Inflammatory macrophage treated with lipopolysaccharide for 4 hours (primary cell): Measurements from ENCODE around the gene PZP.

ENCODE experiments used
- DNase-seq: peaks from one replicate; pipeline ENCODE4 v3.0.0-alpha.2; 2020

The PZP gene

DNA sequence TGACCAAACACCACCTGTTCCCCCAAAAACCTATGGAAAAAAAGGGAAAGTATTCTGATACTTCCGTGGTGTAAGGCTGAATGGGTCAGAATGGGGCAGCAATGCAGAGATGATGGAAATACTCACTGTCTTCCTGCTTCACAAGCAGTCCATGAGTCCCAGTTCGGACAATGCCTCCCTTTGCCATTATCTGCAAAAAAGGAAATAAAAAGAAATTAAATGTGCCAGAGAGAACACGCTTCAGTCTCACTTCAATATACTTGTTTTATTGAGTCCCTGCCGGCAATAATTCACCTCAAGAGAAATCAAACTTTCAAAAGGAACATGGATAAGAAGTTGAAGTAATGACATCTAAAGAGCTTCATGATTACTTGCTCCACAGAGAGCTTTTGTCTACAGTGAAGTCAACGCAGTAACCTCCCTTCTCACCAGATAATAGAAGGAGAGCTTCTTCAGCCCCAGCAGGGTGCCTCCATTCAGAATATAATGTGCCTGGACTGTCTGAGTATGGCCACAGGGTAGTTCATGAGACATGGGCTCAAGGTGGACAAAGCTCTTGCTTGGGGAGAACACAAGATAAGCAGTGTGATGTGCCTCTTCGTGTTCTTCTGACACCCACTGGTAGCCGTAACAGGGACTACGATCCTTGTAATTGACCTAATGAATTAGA is 107.0 kb downstream of the PZP start:
- no peak for DNase-seq

DNA sequence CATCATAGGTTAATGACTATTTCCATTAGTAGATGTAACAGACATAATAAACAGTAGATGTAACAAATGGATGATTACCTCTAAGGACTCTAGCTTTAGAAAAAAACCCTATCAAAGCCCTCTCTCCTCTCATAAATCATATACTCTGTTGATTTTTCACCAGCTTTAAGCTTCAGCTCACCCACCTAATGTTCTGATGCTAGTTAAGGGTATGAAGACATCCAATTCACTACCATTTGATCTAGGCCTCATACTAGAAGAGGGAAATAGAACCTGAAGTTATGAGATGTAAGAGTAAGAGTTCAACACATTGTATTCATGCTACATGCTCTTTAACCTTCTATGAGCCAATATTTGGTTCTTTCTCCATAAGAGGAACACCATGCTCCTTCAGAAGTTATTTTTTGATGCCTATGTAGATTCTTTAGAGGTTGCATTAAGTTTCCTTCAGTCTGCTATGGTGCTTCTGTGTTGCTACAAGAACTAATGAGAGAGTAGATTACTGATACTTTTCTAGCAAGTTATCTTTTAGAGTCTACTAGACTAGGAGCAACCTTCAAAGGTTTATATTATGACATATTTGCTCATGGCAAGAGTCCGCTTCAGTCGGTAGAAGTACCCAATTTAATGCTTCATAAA is 108.5 kb downstream of the PZP start:
- DNase-seq = no peak
